ENCODE measurements around the gene PAFAH2.
"Not testable (repeated sequence)": the region's sequence is repeated elsewhere in the genome, so short reads cannot be mapped to it uniquely, and the experiment has no call there.

Gene PAFAH2

DNA sequence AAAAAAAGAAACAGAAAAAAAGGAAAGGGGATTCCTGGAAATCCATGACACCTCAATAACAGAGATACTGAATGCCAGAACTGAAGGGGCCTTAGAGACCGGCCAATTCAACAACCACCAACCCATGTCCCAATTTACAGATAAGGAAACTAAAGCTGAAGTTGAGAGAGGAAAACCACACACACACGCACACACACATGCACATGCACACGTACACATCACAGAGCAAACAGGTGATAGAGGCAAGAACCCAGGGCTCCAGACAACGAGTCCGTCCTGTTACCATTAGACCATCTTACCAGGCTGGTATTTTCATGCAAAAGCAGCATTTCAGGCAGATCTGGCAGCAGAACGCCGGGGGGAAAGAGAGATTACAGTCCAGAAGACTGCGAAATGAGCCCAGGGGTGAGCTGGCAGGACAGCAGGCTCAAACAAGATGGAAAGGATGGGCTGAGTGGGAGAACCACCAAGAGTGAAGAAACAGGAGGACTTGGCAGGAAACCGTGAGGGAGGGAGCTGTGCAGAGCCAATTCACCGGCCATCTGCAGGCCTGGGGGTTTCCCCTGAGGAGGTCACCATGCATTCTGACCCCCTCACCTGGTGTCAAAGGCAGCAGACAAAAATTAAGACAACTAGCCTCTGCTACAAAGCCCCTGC is 43.5 kb downstream of the PAFAH2 start:
- H3K4me3 ChIP-seq (ENCODE audit: low read depth, low read length): no peak overlapping the region
- DNase-seq: no peak
- H3K27ac ChIP-seq: no peak overlapping the region
- no peaks in the 10 kb centered on the region for H3K27me3 ChIP-seq (replicated peaks)
- H3K36me3 ChIP-seq (replicated peaks): no peaks in the 10 kb centered on the region
- TF ChIP-seq, protein P1, sequence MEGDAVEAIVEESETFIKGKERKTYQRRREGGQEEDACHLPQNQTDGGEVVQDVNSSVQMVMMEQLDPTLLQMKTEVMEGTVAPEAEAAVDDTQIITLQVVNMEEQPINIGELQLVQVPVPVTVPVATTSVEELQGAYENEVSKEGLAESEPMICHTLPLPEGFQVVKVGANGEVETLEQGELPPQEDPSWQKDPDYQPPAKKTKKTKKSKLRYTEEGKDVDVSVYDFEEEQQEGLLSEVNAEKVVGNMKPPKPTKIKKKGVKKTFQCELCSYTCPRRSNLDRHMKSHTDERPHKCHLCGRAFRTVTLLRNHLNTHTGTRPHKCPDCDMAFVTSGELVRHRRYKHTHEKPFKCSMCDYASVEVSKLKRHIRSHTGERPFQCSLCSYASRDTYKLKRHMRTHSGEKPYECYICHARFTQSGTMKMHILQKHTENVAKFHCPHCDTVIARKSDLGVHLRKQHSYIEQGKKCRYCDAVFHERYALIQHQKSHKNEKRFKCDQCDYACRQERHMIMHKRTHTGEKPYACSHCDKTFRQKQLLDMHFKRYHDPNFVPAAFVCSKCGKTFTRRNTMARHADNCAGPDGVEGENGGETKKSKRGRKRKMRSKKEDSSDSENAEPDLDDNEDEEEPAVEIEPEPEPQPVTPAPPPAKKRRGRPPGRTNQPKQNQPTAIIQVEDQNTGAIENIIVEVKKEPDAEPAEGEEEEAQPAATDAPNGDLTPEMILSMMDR (IDR thresholded peaks at IDR 0.05; ENCODE audit: low read depth, low read length, missing control alignments): no peak
- in situ Hi-C loops (cut with HindIII; ENCODE audit: low pct_ligation_motif_present, low sequenced_read_pairs): no loop called here

DNA sequence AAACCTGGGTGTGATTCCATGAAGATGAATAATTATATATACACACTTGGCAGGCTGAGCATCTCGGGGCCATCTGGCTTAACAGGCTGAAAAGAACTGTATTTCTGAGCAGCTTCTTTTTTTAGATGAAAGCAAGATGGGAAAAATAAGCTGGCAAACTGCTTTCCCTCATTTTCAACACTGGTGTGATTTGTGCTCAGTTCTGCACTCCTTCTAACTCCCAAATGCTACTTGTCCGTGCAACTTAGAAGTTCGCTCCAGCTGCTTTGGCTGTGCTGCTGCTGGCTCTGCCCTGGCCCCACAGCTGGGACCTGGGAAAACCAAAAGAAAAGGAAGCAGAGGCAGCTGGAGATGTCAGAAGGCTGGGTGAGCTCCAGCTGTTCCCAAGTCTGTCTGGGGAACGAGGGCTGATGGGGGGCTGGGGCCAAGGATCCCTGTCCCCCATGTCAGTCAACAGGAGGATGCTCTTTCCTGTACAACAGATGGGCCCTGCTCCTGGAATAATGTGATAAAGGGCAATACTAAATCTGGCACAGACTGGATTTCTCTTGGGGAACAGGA is 44.9 kb downstream of the PAFAH2 start:
- DNase-seq: peak; percentile 10
- TF ChIP-seq, protein P1 (IDR thresholded peaks at IDR 0.05; ENCODE audit: low read depth, low read length, missing control alignments): no peak
- H3K36me3 ChIP-seq (replicated peaks): no peaks in the 10 kb centered on the region
- H3K27me3 ChIP-seq (replicated peaks): no peaks in the 10 kb centered on the region
- no peak overlapping the region for H3K27ac ChIP-seq
- no peak overlapping the region for H3K4me3 ChIP-seq (ENCODE audit: low read depth, low read length)
- in situ Hi-C loops (cut with HindIII; ENCODE audit: low pct_ligation_motif_present, low sequenced_read_pairs): no loop called here

DNA sequence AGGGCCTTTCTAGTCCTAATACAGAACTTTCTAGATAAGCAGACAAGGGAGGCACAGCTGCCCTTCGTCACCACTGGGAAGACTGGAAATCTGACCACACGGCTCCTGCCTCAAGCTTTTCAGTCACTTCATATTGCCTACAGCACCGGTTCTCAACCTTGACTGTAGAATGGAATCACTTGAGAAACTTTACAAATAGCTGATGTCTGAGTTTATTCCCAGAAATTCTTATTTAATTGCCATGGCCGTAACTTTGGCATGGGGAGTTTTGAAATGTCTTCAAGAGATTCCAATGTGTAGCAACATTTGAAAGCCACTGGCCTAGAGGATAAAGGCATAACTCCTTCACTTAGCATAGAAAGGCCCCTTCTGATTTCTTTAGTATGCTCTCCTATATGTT is 49.2 kb downstream of the PAFAH2 start:
- H3K27ac ChIP-seq: no peak overlapping the region
- in situ Hi-C loops (cut with HindIII; ENCODE audit: low pct_ligation_motif_present, low sequenced_read_pairs): no loop called here
- no peak overlapping the region for H3K4me3 ChIP-seq (ENCODE audit: low read depth, low read length)
- H3K36me3 ChIP-seq (replicated peaks): no peaks in the 10 kb centered on the region
- no peaks in the 10 kb centered on the region for H3K27me3 ChIP-seq (replicated peaks)
- no peak for DNase-seq
- TF ChIP-seq, protein P1 (IDR thresholded peaks at IDR 0.05; ENCODE audit: low read depth, low read length, missing control alignments): no peak

DNA sequence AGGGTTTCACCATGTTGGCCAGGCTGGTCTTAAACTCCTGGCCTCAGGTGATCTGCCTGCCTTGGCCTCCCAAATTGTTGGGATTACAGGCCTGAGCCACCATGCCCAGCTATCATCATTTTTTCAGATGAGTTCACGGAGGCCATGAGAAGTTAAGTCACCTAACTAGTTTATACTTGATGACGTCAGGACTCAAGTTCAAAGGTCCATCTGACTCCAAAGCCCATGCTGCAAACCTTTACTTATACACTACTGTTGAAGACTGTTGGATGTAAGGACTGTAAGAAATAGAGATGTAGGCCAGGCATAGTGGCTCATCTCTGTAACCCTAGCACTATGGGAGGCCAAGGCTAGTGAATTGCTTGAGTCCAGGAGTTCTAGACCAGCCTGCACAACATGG is 50.8 kb downstream of the PAFAH2 start:
- H3K4me3 ChIP-seq (ENCODE audit: low read depth, low read length): no peak overlapping the region
- H3K27me3 ChIP-seq (replicated peaks): no peaks in the 10 kb centered on the region
- in situ Hi-C loops (cut with HindIII; ENCODE audit: low pct_ligation_motif_present, low sequenced_read_pairs): no loop called here
- no peak overlapping the region for H3K27ac ChIP-seq
- H3K36me3 ChIP-seq (replicated peaks): no peaks in the 10 kb centered on the region
- TF ChIP-seq, protein P1 (IDR thresholded peaks at IDR 0.05; ENCODE audit: low read depth, low read length, missing control alignments): no peak
- no peak for DNase-seq

DNA sequence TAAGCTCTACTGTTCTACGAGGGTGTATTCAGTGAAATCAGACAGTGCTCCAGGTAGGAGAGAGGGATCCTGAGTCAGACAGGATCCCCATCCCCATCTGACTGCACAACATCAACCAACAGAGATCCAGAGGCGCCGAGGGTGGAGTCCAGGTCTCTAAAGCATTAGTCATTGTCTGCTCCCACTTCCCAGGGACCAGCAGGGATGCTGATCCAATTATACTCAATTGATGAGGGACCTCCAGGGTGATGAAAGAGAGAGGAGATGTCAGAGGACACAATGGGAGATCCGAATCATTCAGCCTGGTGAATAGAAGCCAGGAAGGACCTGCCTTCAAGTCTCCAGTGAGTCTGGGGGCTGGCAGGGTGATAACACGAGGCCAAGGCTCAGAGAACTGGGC is 52.1 kb downstream of the PAFAH2 start:
- in situ Hi-C loops (cut with HindIII; ENCODE audit: low pct_ligation_motif_present, low sequenced_read_pairs): no loop called here
- Histone ChIP-seq H3K27ac (no peak overlapping the region), H3K4me3 (ENCODE audit: low read depth, low read length) (no peak overlapping the region), H3K36me3 (replicated peaks) (no peaks in the 10 kb centered on the region), H3K27me3 (replicated peaks) (no peaks in the 10 kb centered on the region)
- TF ChIP-seq, protein P1 (IDR thresholded peaks at IDR 0.05; ENCODE audit: low read depth, low read length, missing control alignments): no peak
- no peak for DNase-seq

DNA sequence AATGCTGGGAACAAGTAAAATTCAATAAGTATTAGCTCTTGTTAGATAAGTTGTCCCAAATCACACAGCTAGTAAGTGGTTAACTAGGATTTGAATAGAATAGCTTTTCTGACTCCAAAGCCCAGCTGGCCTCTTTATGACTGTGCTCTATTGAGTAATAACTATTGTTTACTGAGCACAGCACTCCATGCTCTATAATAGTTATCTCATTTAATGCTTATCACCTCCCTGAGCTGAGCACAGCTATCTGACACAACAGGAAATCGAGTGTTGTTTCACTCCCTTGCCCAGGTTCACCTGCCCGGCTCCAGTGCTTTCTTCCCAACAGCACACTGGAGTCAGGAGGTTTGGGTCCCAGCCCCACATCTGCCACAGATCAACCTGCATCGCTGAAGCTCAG is 52.9 kb downstream of the PAFAH2 start:
- Histone ChIP-seq H3K27me3 (replicated peaks) (no peaks in the 10 kb centered on the region), H3K4me3 (ENCODE audit: low read depth, low read length) (no peak overlapping the region), H3K36me3 (replicated peaks) (no peaks in the 10 kb centered on the region), H3K27ac (no peak overlapping the region)
- in situ Hi-C loops (cut with HindIII; ENCODE audit: low pct_ligation_motif_present, low sequenced_read_pairs): no loop called here
- TF ChIP-seq, protein P1 (IDR thresholded peaks at IDR 0.05; ENCODE audit: low read depth, low read length, missing control alignments): no peak
- no peak for DNase-seq

DNA sequence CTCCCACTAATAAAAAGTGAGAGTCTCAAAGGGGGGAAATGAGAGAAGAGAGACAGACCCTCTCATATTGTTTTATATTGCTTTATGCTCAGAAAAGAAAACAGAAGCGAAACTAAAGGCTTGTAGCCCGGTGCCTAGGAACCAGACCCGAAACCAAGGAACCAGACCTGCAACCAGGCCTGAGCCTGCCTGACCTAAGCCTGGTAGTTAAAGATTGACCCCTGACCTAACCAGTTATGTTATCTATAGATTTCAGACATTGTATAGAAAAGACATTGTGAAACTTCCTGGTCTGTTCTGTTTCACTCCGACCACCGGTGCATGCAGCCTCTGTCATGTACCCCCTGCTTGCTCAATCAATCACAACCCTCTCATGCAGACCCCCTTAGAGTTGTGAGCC is 54.4 kb downstream of the PAFAH2 start:
- H3K27me3 ChIP-seq (replicated peaks); H3K36me3 ChIP-seq (replicated peaks); DNase-seq; in situ Hi-C loops (cut with HindIII; ENCODE audit: low pct_ligation_motif_present, low sequenced_read_pairs); H3K27ac ChIP-seq; H3K4me3 ChIP-seq (ENCODE audit: low read depth, low read length): not testable (repeated sequence)

All from brain microvascular endothelial cell (primary cell).